Activated gamma-delta T cell treated with anti-CD3 and anti-CD28 coated beads, Interleukin-2, amount 50 U/mL, for 16 hours (primary cell): ENCODE data around the gene FBXL4.

Source experiments
- DNase-seq: peaks from one replicate; pipeline ENCODE4 v3.0.0-alpha.2; 2020; ENCODE audit warnings: low read depth

Gene FBXL4

DNA sequence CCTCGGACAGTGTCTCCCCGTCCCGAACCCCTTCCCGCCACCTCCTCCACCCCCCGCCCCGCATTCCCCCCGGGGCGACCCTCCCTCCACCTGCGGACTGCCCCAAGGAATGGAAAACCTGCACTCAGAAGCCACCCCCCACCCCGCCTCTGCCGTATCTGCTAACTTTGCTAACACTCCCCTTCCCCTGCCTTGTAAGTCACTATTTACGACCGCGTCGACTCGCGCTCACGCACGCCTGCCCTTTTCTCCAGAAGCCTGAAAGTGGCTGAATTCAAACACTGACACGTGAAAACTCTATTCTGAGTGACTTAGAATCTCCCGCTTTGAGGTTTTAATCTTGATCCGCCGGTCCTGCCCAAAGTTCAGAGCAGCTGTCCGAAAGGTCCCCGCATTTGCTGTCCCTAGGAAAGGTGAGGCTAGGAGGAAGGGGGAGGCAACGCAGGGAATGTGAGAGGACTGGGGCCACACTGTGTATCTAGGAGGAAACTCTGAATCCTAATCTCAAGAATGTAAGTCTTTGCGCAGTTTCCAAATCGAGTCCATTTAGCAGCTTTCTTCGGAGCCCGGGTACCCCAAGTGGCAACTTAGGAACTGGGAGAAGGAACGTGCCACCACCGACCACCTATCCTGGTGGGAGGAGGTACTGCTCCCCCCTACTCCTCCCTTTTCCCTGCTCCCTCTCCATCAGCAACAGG is 122.7 kb downstream of the FBXL4 start:
- no peak for DNase-seq

DNA sequence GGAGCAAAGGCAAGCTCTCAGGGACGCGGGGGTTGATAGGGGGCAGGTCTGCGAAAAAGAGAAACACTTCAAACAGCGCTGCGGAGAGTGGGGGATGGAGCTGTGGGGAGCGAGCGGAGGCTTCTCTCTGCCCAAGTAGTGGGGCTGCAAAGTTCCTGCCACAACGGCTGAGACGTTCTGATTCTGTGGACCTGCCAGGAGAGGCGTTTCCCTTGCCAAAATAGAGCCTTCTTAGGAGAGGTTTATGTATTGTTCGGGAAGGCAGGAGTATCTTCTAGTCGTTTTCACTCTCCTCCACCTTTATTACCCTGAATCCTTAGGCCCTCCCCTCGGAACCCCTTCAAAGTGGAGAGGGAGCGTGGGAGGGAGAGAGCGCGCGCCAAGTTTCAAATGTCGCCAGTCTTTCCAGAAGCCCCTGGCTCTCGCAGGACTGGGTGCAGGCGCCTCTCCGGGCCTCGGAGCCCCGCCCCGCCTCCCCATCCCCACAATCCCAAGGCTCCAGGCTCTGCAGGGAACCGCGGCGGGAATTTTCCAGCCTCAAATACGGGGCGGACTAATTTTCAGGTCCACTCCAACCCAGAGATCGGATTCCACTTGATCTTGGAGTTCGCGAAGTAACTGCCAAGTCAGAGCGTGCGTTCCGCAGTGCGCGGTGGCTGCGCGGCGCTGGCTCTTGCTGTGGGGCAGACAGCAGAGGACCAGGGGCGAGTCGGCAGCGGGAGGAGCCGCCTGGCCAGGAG is 123.4 kb downstream of the FBXL4 start:
- DNase-seq: no peak

- DNase-seq: no peak
Observed at GRCh38 chr6:98823428-98824161, 124.2 kb downstream of the FBXL4 start.

GRCh38 chr6:98821756-98822405 is 125.9 kb downstream of the FBXL4 start:
- no peak for DNase-seq
